HepG2 (cell line): ENCODE results near the gene RHBDF2. TPM values are rescaled to one million over a fixed set of nuclear protein-coding genes. Genes with fewer than 3 reads are reported as not detected.
A peak's percentile ranks its signal among the peaks of the same experiment; 100 is the strongest.

Source experiments
- ATAD3A ChIP-seq: sonication (generic); formaldehyde crosslinking; IDR thresholded peaks from 2 replicates; pipeline ENCODE4 v1.4.0; 2020; ENCODE audit warnings: missing genetic modification reagents
- ELF1 ChIP-seq: sonication (generic); formaldehyde crosslinking; IDR thresholded peaks from 2 replicates; pipeline ENCODE4 v1.4.0; 2020; ENCODE audit warnings: missing genetic modification reagents
- FOXM1 ChIP-seq: sonication (generic); formaldehyde crosslinking; IDR thresholded peaks from 2 replicates; pipeline ENCODE4 v1.5.0; 2020; ENCODE audit warnings: missing genetic modification reagents
- GLI4 ChIP-seq: sonication (generic); formaldehyde crosslinking; IDR thresholded peaks from 2 replicates; pipeline ENCODE4 v1.5.1; 2020; ENCODE audit warnings: missing genetic modification reagents, mild to moderate bottlenecking, moderate library complexity, borderline replicate concordance
- ISL2 ChIP-seq: sonication (generic); formaldehyde crosslinking; IDR thresholded peaks from 2 replicates; pipeline ENCODE4 v1.5.0; 2020; ENCODE audit warnings: missing genetic modification reagents
- MED1 ChIP-seq: sonication (generic); formaldehyde crosslinking; IDR thresholded peaks from 2 replicates; pipeline ENCODE4 v1.4.0; 2020; ENCODE audit warnings: missing genetic modification reagents
- NFRKB ChIP-seq: fragments of 450-650 bp; IDR thresholded peaks from 2 replicates; pipeline ENCODE4 v1.6.1; 2017
- REPIN1 ChIP-seq: sonication (generic); formaldehyde crosslinking; IDR thresholded peaks from 2 replicates; pipeline ENCODE4 v1.8.0; 2022; ENCODE audit warnings: missing genetic modification reagents, low read depth, mild to moderate bottlenecking, borderline replicate concordance
- RORA ChIP-seq: sonication (generic); formaldehyde crosslinking; IDR thresholded peaks from 2 replicates; pipeline ENCODE4 v1.5.0; 2020; ENCODE audit warnings: mild to moderate bottlenecking, missing genetic modification reagents, moderate library complexity
- SCMH1 ChIP-seq: sonication (generic); formaldehyde crosslinking; IDR thresholded peaks from 2 replicates; pipeline ENCODE4 v1.9.0; 2021; ENCODE audit warnings: missing genetic modification reagents, mild to moderate bottlenecking, borderline replicate concordance
- SIN3B ChIP-seq: fragments of 150-350 bp; IDR thresholded peaks from 2 replicates; pipeline ENCODE4 v1.6.1; 2014; ENCODE audit warnings: low read length
- SMARCE1 ChIP-seq: fragments of 450-650 bp; IDR thresholded peaks from 2 replicates; pipeline ENCODE4 v1.6.1; 2017; ENCODE audit warnings: borderline replicate concordance
- TP53 ChIP-seq: sonication (generic); formaldehyde crosslinking; conservative IDR thresholded peaks from 2 replicates; pipeline ENCODE4 v1.4.0; 2020; ENCODE audit warnings: missing genetic modification reagents
- ZNF30 ChIP-seq: sonication (generic); formaldehyde crosslinking; IDR thresholded peaks from 2 replicates; pipeline ENCODE4 v1.5.0; 2020; ENCODE audit warnings: mild to moderate bottlenecking, missing genetic modification reagents
- ZNF572 ChIP-seq: sonication (generic); formaldehyde crosslinking; IDR thresholded peaks from 2 replicates; pipeline ENCODE4 v1.5.1; 2020; ENCODE audit warnings: mild to moderate bottlenecking, missing genetic modification reagents
- ZNF609 ChIP-seq: sonication (generic); formaldehyde crosslinking; IDR thresholded peaks from 2 replicates; pipeline ENCODE4 v1.4.0; 2020; ENCODE audit warnings: mild to moderate bottlenecking, missing genetic modification reagents, borderline replicate concordance
- polyA plus RNA-seq, 8 experiments: library from polyadenylated mRNA; depleted of rRNA in 3 of 8; stranded (reverse) in 7 of 8; unstranded in 1 of 8; fragments of >200 nt; fragmentation: Illumina TruSeq in 4 of 8; extraction: Trizol in 4 of 8; gene quantifications; 2 replicates each; pipeline versions ENCODE4 v1.2.1 to v1.2.3, GENCODE V29; 2011 to 2016; ENCODE audit warnings: low read depth in 4 of 8, missing spikeins in 1 of 8, mixed read lengths in 1 of 8; ENCODE audit not compliant: insufficient read depth in 1 of 8
- total RNA-seq, 5 experiments: library from RNA; depleted of rRNA; stranded (reverse); fragments of >200 nt; fragmentation: Illumina TruSeq; extraction: Trizol; gene quantifications; 2 replicates each; pipeline ENCODE4 v1.2.3, GENCODE V29; 2016; ENCODE audit warnings: low read depth in 1 of 5
- TF ChIP-seq, protein P1 (sequence below): sonication (generic); formaldehyde crosslinking; IDR thresholded peaks from 2 replicates; pipeline ENCODE4 v1.4.0; 2020; ENCODE audit warnings: low read depth, mild to moderate bottlenecking, missing genetic modification reagents
- TF ChIP-seq, protein P2 (sequence below): sonication (generic); formaldehyde crosslinking; IDR thresholded peaks from 2 replicates; pipeline ENCODE4; 2020; ENCODE audit warnings: missing genetic modification reagents, mild to moderate bottlenecking, borderline replicate concordance
- TF ChIP-seq, protein P3 (sequence below): sonication (generic); formaldehyde crosslinking; IDR thresholded peaks from 2 replicates; pipeline ENCODE4 v1.4.0; 2020; ENCODE audit warnings: missing genetic modification reagents

RHBDF2 gene
- total and polyA plus RNA-seq, 2 of the 13 experiments (the other 11 are each of a cell fraction or from before 2014, with no cell fraction given) = 7.8 to 24.2 TPM

DNA sequence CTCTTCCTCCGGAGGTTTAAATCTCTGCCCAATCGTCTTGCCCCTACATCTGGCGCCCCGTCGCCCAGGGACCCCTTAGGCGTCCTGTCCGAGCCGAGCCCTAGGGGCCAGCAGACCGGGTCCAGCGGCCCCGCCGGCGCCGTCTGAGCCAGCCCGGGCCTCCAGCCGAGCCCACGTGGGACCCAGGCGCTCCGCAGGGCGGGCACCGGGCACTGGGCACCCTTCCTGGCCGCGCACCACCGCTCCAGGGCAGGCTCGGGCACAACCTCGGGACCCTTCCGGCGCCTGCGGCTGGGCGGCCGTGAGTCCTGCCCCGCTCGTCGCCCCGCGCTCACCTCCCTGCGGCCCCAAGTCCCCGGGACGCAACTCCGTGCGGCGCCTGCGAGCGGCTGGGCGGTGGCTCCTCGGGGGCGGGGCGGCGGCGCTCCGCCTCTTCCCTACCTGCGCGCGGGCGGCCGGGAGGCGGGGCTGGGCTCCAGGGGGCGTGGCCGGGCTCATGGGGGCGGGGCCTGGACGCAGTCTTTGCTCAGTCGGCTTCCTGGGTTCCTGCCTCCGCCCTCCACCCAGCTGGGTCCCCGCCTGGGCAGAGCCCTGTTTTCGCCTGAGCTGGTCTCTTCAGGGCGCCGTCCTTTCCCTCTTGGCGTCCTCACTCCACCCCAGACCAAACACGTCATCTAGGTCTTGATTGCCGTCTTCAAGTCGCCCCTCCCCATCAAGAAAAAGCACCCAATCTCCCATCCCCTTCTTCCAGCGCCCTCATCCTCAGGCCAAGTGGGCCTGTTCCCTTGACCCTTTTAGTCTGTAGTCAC lies at the start of gene RHBDF2 (continued):
- no peak for TF ChIP-seq ZNF609 (CRISPR knock-in tag)
- TF ChIP-seq ELF1 (CRISPR knock-in tag) = peak; percentile 45; the same call in 1 of the 2 replicates
- 0 out of 2 replicates have a peak, but pooled peaks have one; percentile 23 for TF ChIP-seq GLI4 (CRISPR knock-in tag)
- TF ChIP-seq FOXM1 (CRISPR knock-in tag) = no peak
- TF ChIP-seq RORA (CRISPR knock-in tag) = no peak
- TF ChIP-seq MED1 (CRISPR knock-in tag) = 0 out of 2 replicates have a peak, but pooled peaks have one; percentile 7
- TF ChIP-seq, protein P1, sequence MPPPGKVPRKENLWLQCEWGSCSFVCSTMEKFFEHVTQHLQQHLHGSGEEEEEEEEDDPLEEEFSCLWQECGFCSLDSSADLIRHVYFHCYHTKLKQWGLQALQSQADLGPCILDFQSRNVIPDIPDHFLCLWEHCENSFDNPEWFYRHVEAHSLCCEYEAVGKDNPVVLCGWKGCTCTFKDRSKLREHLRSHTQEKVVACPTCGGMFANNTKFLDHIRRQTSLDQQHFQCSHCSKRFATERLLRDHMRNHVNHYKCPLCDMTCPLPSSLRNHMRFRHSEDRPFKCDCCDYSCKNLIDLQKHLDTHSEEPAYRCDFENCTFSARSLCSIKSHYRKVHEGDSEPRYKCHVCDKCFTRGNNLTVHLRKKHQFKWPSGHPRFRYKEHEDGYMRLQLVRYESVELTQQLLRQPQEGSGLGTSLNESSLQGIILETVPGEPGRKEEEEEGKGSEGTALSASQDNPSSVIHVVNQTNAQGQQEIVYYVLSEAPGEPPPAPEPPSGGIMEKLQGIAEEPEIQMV = no peak; the same call in 1 of the 2 replicates
- no peak for TF ChIP-seq ZNF30 (CRISPR knock-in tag)
- no peak for TF ChIP-seq SMARCE1
- no peak for TF ChIP-seq TP53 (CRISPR knock-in tag)
- TF ChIP-seq ZNF572 = no peak; the same call in 1 of the 2 replicates
- TF ChIP-seq, protein P2, sequence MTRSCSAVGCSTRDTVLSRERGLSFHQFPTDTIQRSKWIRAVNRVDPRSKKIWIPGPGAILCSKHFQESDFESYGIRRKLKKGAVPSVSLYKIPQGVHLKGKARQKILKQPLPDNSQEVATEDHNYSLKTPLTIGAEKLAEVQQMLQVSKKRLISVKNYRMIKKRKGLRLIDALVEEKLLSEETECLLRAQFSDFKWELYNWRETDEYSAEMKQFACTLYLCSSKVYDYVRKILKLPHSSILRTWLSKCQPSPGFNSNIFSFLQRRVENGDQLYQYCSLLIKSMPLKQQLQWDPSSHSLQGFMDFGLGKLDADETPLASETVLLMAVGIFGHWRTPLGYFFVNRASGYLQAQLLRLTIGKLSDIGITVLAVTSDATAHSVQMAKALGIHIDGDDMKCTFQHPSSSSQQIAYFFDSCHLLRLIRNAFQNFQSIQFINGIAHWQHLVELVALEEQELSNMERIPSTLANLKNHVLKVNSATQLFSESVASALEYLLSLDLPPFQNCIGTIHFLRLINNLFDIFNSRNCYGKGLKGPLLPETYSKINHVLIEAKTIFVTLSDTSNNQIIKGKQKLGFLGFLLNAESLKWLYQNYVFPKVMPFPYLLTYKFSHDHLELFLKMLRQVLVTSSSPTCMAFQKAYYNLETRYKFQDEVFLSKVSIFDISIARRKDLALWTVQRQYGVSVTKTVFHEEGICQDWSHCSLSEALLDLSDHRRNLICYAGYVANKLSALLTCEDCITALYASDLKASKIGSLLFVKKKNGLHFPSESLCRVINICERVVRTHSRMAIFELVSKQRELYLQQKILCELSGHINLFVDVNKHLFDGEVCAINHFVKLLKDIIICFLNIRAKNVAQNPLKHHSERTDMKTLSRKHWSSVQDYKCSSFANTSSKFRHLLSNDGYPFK (CRISPR knock-in tag) = no peak
- TF ChIP-seq, protein P3, sequence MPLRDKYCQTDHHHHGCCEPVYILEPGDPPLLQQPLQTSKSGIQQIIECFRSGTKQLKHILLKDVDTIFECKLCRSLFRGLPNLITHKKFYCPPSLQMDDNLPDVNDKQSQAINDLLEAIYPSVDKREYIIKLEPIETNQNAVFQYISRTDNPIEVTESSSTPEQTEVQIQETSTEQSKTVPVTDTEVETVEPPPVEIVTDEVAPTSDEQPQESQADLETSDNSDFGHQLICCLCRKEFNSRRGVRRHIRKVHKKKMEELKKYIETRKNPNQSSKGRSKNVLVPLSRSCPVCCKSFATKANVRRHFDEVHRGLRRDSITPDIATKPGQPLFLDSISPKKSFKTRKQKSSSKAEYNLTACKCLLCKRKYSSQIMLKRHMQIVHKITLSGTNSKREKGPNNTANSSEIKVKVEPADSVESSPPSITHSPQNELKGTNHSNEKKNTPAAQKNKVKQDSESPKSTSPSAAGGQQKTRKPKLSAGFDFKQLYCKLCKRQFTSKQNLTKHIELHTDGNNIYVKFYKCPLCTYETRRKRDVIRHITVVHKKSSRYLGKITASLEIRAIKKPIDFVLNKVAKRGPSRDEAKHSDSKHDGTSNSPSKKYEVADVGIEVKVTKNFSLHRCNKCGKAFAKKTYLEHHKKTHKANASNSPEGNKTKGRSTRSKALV = no peak
- TF ChIP-seq NFRKB = no peak
- 0 out of 2 replicates have a peak, but pooled peaks have one; percentile 8 for TF ChIP-seq ISL2 (CRISPR knock-in tag)
- TF ChIP-seq SCMH1 = no peak
- TF ChIP-seq REPIN1 (CRISPR knock-in tag) = no peak
- no peak for TF ChIP-seq ATAD3A
- no peak for TF ChIP-seq SIN3B
